LoVo (cell line): ENCODE measurements around the gene TGFBI.

Experiments used
- DNase-seq: peaks from one replicate; pipeline ENCODE4 v3.0.0-alpha.2; 2016; ENCODE audit warnings: low spot score

Gene TGFBI

GRCh38 chr5:136001466-136001981, 27.3 kb upstream of the TGFBI start:
- no peak for DNase-seq

DNA sequence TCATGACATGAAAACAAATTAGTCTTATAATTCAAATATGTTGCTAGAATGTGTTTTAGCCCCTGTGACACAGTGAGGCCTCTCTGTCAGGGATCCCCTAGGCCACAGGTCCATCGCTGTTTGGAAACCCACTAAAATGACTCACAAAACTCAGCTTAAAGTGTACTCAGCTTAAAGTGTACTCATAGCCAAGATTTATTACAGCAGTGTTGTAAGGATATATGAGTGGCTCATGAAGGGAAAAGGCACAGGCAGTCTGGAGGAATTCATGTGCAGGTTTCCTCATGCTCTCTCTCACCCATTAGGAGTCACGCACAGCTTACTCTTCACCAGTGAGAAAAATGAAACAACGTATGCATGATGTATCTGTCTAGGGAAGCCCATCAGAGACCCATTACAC, 24.4 kb upstream of the TGFBI start:
- DNase-seq, result no peak

DNA sequence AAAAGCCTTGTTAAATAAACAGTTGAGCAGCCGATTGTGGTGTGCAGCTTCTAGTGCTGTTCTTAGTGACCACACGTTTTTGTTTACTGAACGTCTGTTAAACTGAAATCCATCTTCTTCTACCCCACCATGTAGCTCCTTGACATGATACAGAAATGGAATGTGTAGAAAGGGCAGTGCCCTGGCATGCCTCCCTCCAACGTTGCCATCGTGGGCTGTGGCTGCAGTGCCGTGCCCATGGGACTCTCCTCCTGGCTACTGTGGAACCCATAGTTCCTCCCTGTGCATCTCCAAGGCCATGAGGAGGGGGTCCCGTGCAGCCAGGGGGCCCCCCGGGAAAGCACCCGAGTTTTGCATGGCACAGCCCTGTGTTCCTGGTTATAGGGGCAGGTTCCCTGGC, 23.3 kb upstream of the TGFBI start:
- no peak for DNase-seq

GRCh38 chr5:136006164-136006563, 22.6 kb upstream of the TGFBI start:
- DNase-seq, result no peak

DNA sequence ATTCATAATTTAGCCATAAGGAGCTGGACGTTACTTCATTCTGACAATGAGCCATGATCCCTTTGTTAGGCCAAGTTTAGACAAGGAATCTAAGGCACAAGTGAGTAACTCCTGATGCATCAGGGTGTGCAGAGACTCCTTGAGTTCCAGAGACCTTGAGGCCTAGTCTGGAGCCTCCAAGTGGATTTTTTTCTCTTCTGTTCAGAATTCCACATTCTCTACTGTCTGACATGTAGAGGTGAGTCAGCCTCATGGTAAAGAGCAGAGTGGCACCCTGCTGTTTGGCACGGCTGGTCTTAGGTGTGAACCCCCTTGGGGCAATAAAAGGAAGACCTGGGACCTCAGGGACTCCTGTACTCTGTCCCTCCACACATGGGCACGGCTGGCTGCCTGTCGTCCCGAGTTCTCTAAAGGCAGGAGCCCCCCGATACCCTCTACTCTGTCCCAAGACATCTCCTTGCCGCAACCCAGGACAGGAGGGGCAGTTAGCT, 22.0 kb upstream of the TGFBI start:
- peak; percentile 54 for DNase-seq

- DNase-seq, result no peak
Measured at GRCh38 chr5:136007271-136007670, 21.5 kb upstream of the TGFBI start.

DNA sequence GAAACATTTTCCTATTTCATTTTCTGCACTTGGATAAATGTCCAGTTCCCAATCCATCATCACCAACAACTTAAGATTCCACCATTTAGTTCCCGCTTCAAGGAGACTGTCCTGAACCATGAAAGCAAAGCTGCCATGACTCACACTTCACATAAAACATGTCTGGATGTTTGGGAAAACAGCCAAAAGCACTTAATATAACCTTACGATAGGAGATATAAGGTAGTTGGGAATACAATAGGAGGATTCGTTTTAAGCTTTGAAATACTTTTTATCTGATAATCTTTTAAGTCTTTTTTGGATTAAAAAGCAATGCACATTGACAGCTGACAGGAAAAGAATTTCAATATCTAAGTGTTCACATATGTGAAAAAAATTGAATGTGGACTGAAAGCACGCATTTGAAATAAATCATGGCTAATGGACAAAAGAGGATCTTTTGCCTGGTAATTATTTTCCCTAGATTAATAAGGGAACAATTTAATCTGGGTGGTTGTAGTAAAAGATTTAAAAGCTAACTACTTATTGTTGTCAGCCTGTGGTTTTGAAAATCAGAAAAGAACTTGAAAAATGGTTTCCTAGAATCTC, 17.3 kb upstream of the TGFBI start:
- peak; percentile 77 for DNase-seq

- DNase-seq, result peak; percentile 61
Measured at GRCh38 chr5:136012041-136012804, 16.6 kb upstream of the TGFBI start.

GRCh38 chr5:136013559-136013958, 15.2 kb upstream of the TGFBI start:
- no peak for DNase-seq

DNA sequence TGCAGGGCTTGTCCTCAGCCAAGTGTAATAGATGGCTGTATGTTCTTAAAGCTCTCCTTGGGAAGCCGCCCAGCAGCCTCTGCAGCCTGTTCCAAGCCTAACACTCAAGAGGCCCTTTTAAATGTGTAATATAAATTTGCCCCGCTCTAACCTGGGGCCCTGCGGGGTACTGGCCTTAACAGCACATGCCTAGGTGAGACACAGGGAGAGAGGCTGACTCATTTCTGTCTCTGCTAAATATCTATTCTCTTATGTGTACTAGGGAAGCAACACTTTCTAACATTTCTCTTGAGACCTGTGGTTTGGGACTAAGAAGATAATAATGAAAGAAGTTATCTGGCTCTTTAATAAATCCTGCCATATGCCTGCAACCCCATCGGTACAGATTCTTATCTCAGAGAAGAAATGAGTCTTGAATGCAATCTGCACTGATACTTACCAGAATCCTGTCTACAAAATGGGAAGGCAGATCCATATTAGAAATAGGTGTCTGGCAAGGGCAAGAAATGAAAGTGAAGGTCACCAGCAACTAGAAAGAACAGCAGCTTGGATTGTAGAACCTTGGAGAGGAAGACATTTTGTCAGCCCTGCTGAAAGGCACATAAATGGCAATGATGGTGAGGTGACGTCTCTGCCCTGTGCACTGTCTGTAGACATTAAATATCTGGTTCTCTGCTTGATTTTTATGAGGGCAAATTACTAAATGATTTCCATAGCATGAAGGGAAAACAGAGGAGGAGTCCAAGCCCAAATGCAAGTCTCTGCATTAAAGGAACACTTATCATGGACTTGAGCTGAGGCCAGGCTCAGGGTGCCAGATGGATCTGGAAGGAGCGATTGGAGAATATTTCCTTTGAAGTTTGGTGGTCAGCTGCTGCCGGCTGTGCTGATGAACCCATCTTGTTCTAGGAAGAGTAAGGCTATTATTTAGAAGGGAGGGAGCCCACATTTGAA, 14.5 kb upstream of the TGFBI start:
- DNase-seq, result no peak

- no peak for DNase-seq
Measured at GRCh38 chr5:136015003-136015375, 13.8 kb upstream of the TGFBI start.

GRCh38 chr5:136015966-136016650, 12.7 kb upstream of the TGFBI start:
- no peak for DNase-seq

- DNase-seq, result peak; percentile 78
Measured at GRCh38 chr5:136016945-136017530, 11.8 kb upstream of the TGFBI start.

- DNase-seq, result no peak
Measured at GRCh38 chr5:136018814-136019783, 9.7 kb upstream of the TGFBI start.

DNA sequence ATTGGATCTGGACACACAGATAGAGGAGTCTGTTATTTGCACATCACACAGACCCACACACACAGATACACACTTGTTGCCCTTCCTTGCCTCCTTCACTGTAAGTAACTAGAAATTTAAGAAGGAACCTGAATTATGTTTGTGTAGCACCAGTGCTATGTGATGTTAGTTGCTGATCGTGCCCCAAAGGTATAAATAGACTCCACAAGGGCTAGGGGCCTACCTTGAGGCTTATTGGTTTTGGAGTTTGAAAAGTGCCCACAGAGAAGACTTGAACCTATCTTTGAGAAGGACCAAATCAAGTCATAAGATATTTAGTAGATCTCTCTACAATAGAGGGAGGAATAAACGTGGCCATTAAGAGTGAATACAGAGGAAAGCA, 8.8 kb upstream of the TGFBI start:
- DNase-seq, result no peak

- DNase-seq, result peak; percentile 30
Measured at GRCh38 chr5:136020383-136021015, 8.3 kb upstream of the TGFBI start.

GRCh38 chr5:136021016-136021405, 7.8 kb upstream of the TGFBI start:
- no peak for DNase-seq

- DNase-seq, result no peak
Measured at GRCh38 chr5:136022965-136023364, 5.8 kb upstream of the TGFBI start.

DNA sequence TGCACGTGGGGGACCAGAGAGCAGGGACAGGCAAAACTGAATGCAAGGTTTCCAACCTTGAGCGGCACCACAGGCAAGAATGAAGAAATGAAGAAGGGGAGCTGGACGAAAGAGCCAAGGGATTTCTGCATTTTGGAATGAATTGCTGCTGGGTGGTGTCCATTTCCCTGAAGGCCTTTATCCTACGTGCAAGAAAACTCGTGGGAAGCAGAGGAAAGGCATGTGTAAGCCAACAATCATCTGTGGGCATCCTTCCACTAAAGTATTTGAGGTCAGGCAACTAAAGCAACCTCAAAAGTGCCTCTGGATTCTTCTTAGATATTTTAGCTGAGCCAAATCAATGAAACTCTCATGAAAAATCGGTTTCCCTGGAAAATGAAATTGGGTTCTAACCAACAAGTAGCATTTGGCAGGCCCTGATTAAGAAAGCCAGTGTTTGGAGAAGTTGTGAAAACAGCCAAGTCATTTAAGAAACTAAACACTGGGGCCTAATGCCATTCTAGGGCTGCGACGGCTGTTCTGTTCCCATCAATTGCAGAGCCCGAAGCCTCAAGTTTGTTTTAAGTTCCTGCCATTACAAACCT, 4.7 kb upstream of the TGFBI start:
- no peak for DNase-seq
